GM12891 (cell line): ENCODE data around the gene SPARC.

Source experiments
- POLR2A ChIP-seq: IDR thresholded peaks from 2 replicates; pipeline ENCODE4 v1.6.1; 2011; ENCODE audit warnings: low read depth, low read length, control low read depth
- POLR2AphosphoS5 ChIP-seq: IDR thresholded peaks from 2 replicates; pipeline ENCODE4 v1.6.1; 2011; ENCODE audit warnings: low read depth, low read length, control low read depth
- POU2F2 ChIP-seq: IDR thresholded peaks from 2 replicates; pipeline ENCODE4 v1.6.1; 2011; ENCODE audit warnings: low read depth, mild to moderate bottlenecking, control low read depth, low read length, moderate library complexity
- SPI1 ChIP-seq: IDR thresholded peaks from 2 replicates; pipeline ENCODE4 v1.6.1; 2011; ENCODE audit warnings: low read depth, low read length, control low read depth
- TAF1 ChIP-seq: IDR thresholded peaks from 2 replicates; pipeline ENCODE4 v1.6.1; 2011; ENCODE audit warnings: low read depth, low read length, control low read depth

GRCh38 chr5:151632524-151632923 is 54.2 kb downstream of the SPARC start:
- no peak for TF ChIP-seq POLR2AphosphoS5
- TF ChIP-seq POLR2A, result no peak
- TF ChIP-seq TAF1, result no peak
- no peak for TF ChIP-seq POU2F2
- TF ChIP-seq SPI1, result no peak
